MM.1S (cell line): ENCODE data around the gene ARHGAP27.

ENCODE experiments used
- EZH2phosphoT487 ChIP-seq: fragments of 300-600 bp; sonication (generic); IDR thresholded peaks from 2 replicates; pipeline ENCODE4 v1.6.1; 2018; ENCODE audit warnings: antibody characterized with exemption, low read length
- TF ChIP-seq, protein P1 (sequence below): fragments of 300-600 bp; sonication (generic); IDR thresholded peaks from 2 replicates; pipeline ENCODE4 v1.5.1; 2016; ENCODE audit warnings: antibody characterized with exemption, low read length, mixed read lengths

DNA sequence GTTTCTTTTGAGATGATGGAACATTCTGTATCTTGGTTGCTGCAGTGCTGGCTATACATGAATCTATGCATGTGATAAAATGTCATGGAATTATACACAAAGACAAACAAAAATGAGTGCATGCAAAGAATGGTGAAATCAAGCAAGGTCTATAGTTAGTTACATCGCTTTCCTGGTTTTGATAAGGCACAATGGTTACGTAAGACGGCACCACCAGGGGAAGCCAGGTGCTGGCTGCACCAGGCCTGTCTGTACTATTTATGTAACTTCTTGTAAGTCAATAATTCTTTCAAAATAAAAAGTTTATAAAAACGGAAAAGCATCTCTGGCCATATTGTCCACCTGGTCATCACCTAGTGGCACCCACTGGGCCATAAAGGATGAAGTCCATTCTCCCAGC, 46.5 kb downstream of the ARHGAP27 start:
- TF ChIP-seq EZH2phosphoT487, result no peak
- TF ChIP-seq, protein P1, sequence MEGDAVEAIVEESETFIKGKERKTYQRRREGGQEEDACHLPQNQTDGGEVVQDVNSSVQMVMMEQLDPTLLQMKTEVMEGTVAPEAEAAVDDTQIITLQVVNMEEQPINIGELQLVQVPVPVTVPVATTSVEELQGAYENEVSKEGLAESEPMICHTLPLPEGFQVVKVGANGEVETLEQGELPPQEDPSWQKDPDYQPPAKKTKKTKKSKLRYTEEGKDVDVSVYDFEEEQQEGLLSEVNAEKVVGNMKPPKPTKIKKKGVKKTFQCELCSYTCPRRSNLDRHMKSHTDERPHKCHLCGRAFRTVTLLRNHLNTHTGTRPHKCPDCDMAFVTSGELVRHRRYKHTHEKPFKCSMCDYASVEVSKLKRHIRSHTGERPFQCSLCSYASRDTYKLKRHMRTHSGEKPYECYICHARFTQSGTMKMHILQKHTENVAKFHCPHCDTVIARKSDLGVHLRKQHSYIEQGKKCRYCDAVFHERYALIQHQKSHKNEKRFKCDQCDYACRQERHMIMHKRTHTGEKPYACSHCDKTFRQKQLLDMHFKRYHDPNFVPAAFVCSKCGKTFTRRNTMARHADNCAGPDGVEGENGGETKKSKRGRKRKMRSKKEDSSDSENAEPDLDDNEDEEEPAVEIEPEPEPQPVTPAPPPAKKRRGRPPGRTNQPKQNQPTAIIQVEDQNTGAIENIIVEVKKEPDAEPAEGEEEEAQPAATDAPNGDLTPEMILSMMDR, result no peak
